Ishikawa (cell line): ENCODE measurements around the gene ANXA6.

Source experiments
- CREB1 ChIP-seq: IDR thresholded peaks from 2 replicates; pipeline ENCODE4 v1.6.1; 2012; ENCODE audit warnings: low read depth
- EGR1 ChIP-seq: IDR thresholded peaks from 2 replicates; pipeline ENCODE4 v1.6.1; 2012
- EP300 ChIP-seq: IDR thresholded peaks from 2 replicates; pipeline ENCODE4 v1.6.1; 2012; ENCODE audit warnings: borderline replicate concordance
- FOXM1 ChIP-seq: IDR thresholded peaks from 2 replicates; pipeline ENCODE4 v1.6.1; 2012; ENCODE audit warnings: low read depth, borderline replicate concordance
- MAX ChIP-seq: IDR thresholded peaks from 2 replicates; pipeline ENCODE4 v1.6.1; 2012
- NFIC ChIP-seq: IDR thresholded peaks from 2 replicates; pipeline ENCODE4 v1.6.1; 2012
- RAD21 ChIP-seq: IDR thresholded peaks from 2 replicates; pipeline ENCODE4 v1.6.1; 2012; ENCODE audit warnings: low read depth
- REST ChIP-seq: IDR thresholded peaks from 2 replicates; pipeline ENCODE4 v1.6.1; 2012; ENCODE audit warnings: low read depth, mild to moderate bottlenecking
- TAF1 ChIP-seq: IDR thresholded peaks from 2 replicates; pipeline ENCODE4 v1.6.1; 2012; ENCODE audit warnings: low read depth, mild to moderate bottlenecking
- TCF12 ChIP-seq: IDR thresholded peaks from 2 replicates; pipeline ENCODE4 v1.6.1; 2012; ENCODE audit warnings: low read depth
- TEAD4 ChIP-seq: IDR thresholded peaks from 2 replicates; pipeline ENCODE4 v1.6.1; 2012
- USF1 ChIP-seq: IDR thresholded peaks from 2 replicates; pipeline ENCODE4 v1.6.1; 2012
- YY1 ChIP-seq: IDR thresholded peaks from 2 replicates; pipeline ENCODE4 v1.6.1; 2012; ENCODE audit warnings: low read depth
- ZBTB7A ChIP-seq: IDR thresholded peaks from 2 replicates; pipeline ENCODE4 v1.6.1; 2012; ENCODE audit warnings: low read depth

Gene ANXA6

GRCh38 chr5:151130235-151130921 lies 27.2 kb downstream of the ANXA6 start:
- no peak for TF ChIP-seq EGR1
- TF ChIP-seq EP300: no peak
- no peak for TF ChIP-seq RAD21
- TF ChIP-seq NFIC: no peak
- no peak for TF ChIP-seq TEAD4
- no peak for TF ChIP-seq YY1
- TF ChIP-seq TAF1: no peak
- no peak for TF ChIP-seq REST

GRCh38 chr5:151128817-151129216 lies 28.8 kb downstream of the ANXA6 start:
- TF ChIP-seq TAF1: no peak
- TF ChIP-seq TCF12: no peak
- no peak for TF ChIP-seq USF1
- TF ChIP-seq RAD21: no peak
- no peak for TF ChIP-seq NFIC
- no peak for TF ChIP-seq ZBTB7A
- no peak for TF ChIP-seq CREB1
- TF ChIP-seq EP300: no peak
- TF ChIP-seq EGR1: no peak
- TF ChIP-seq TEAD4: no peak
- no peak for TF ChIP-seq MAX
- TF ChIP-seq YY1: no peak

- TF ChIP-seq MAX: no peak
Observed at GRCh38 chr5:151127926-151128325, 29.7 kb downstream of the ANXA6 start.

- peak; percentile 84 for TF ChIP-seq RAD21
- no peak for TF ChIP-seq NFIC
Observed at GRCh38 chr5:151126199-151126645, 31.4 kb downstream of the ANXA6 start.

- TF ChIP-seq YY1 (no peak), USF1 (no peak), TCF12 (no peak), NFIC (no peak), FOXM1 (no peak), EP300 (no peak), MAX (no peak), REST (no peak), TEAD4 (no peak)
Observed at GRCh38 chr5:151125421-151125820, 32.2 kb downstream of the ANXA6 start.

- TF ChIP-seq TCF12 (no peak), NFIC (peak; percentile 71)
Observed at GRCh38 chr5:151123897-151124751, 33.5 kb downstream of the ANXA6 start.

- TF ChIP-seq NFIC (no peak), CREB1 (no peak), EP300 (no peak), USF1 (no peak)
Observed at GRCh38 chr5:151122828-151123227, 34.8 kb downstream of the ANXA6 start.
